NCI-H226 (cell line): Measurements from ENCODE around the gene PATE1.

Experiments
- DNase-seq: peaks from one replicate; pipeline ENCODE4 v3.0.0-alpha.2; 2015

The PATE1 gene

GRCh38 chr11:125797641-125798040 lies 51.6 kb downstream of the PATE1 start:
- DNase-seq, result no peak
